Measurements from ENCODE around the gene CRIM1. TPM values are rescaled to one million over a fixed set of nuclear protein-coding genes. Genes with fewer than 3 reads are reported as not detected.
"Not testable (repeated sequence)": the region's sequence is repeated elsewhere in the genome, so short reads cannot be mapped to it uniquely, and the experiment has no call there.

CRIM1 gene
- total and polyA plus RNA-seq, 12 donors = 14.1 to 83.6 (median 54.8) TPM

GRCh38 chr2:36360834-36361233, 5.3 kb downstream of the CRIM1 start:
- ATAC-seq (no peak), DNase-seq (no peak)
- H3K36me3 ChIP-seq = no peaks in the 10 kb centered on the region
- WGBS, 2 donors = 31 to 69% methylated on average over 1 of the region's 1 CpG
- intact Hi-C loops (cut with DNase I) = no loop called here
- H3K27ac ChIP-seq = peak overlapping the region in 2 of 10 donors; percentile 23 to 43
- H3K9me3 ChIP-seq = no peaks in the 10 kb centered on the region
- peaks cover 8 to 80% (median 56%) of the 10 kb centered on the region in 9 donors for H3K4me1 ChIP-seq
- H3K27me3 ChIP-seq = peaks cover 0 to 20% (median 0%) of the 10 kb centered on the region in 7 donors
- TF ChIP-seq CTCF (IDR thresholded peaks at IDR 0.05) = no peak
- H3K4me3 ChIP-seq = no peak overlapping the region

DNA sequence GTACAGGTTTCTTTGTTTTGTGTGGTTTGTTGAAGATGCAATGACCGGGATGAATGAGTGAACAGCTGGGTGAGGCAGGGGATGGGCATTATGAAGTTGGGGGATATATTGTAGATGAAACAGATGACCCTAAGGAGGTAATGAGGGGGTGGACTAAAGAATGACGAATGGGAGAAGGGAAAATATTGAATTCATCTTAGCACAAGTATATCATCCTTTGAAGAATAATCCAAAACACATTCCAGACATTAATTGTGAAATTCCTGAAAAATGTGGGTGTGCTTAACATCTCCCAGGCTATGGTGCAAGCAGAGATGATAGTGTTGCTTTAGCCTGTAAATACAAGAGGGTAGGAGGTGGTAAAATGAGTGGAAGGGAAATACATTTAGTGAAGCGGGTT, 5.8 kb downstream of the CRIM1 start:
- Histone ChIP-seq H3K27ac (peak overlapping the region in 2 of 10 donors; percentile 23 to 43), H3K4me1 (peaks cover 8 to 86% (median 54%) of the 10 kb centered on the region in 9 donors), H3K36me3 (no peaks in the 10 kb centered on the region), H3K9me3 (no peaks in the 10 kb centered on the region), H3K27me3 (peaks cover 0 to 16% (median 0%) of the 10 kb centered on the region in 7 donors), H3K4me3 (no peak overlapping the region)
- ATAC-seq = no peak
- intact Hi-C loops (cut with DNase I) = no loop called here
- DNase-seq = no peak
- WGBS, 2 donors = 89 to 92% methylated on average over 3 of the region's 3 CpGs
- no peak for TF ChIP-seq CTCF (IDR thresholded peaks at IDR 0.05)

- Histone ChIP-seq H3K36me3 (no peaks in the 10 kb centered on the region), H3K9me3 (no peaks in the 10 kb centered on the region), H3K27me3 (peaks cover 0 to 7% (median 0%) of the 10 kb centered on the region in 7 donors), H3K27ac (no peak overlapping the region), H3K4me1 (peaks cover 8 to 94% (median 60%) of the 10 kb centered on the region in 9 donors), H3K4me3 (no peak overlapping the region)
- intact Hi-C loops (cut with DNase I) = no loop called here
- DNase-seq = no peak
- TF ChIP-seq CTCF (IDR thresholded peaks at IDR 0.05) = no peak
- WGBS, 2 donors = 74 to 82% methylated on average over 3 of the region's 3 CpGs
- no peak for ATAC-seq
These were observed 6.7 kb downstream of the CRIM1 start for GRCh38 chr2:36362291-36362690.

DNA sequence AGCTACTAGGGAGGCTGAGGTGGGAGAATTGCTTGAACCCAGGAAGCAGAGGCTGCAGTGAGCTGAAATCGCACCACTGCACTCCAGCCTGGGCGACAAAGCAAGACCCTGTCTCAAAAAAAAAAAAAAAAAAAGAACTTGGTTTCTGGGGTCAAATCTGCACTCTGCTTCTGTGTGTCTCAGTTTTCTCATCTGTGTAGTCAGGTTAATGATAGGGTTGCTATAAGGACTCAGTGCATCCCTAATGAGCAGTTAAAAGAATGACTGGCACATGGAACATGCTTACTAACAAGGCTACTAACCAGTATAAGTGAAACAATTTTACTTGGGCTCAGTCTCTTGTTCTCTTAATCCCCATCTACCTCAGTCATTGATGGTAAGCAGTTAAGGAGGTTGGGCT, 7.5 kb downstream of the CRIM1 start:
- H3K27ac ChIP-seq, H3K4me3 ChIP-seq: not testable (repeated sequence)

GRCh38 chr2:36366491-36367120, 11.0 kb downstream of the CRIM1 start:
- peaks cover 9 to 100% (median 76%) of the 10 kb centered on the region in 9 donors for H3K4me1 ChIP-seq
- DNase-seq = no peak
- no peaks in the 10 kb centered on the region for H3K36me3 ChIP-seq
- no peaks in the 10 kb centered on the region for H3K9me3 ChIP-seq
- peak overlapping the region in 2 of 10 donors; percentile 8 to 73 for H3K27ac ChIP-seq
- TF ChIP-seq CTCF (IDR thresholded peaks at IDR 0.05) = no peak
- no peak overlapping the region for H3K4me3 ChIP-seq
- 53 to 61% methylated on average over 3 of the region's 3 CpGs for WGBS, 2 donors
- H3K27me3 ChIP-seq = no peaks in the 10 kb centered on the region
- no peak for ATAC-seq
- intact Hi-C loops (cut with DNase I) = loop anchor here in 1 of 10 donors (5.0 kb wide), 1 partner anchor 41 kb away; no protein-coding TSS in a partner anchor

More for the DNA sequence above, 7.5 kb downstream of the CRIM1 start:
- H3K9me3 ChIP-seq; H3K36me3 ChIP-seq; intact Hi-C loops (cut with DNase I); ATAC-seq; DNase-seq; H3K27me3 ChIP-seq: not testable (repeated sequence)
- WGBS, 2 donors = 92 to 100% methylated on average over 2 of the region's 2 CpGs
- peaks cover 8 to 100% (median 67%) of the 10 kb centered on the region in 9 donors for H3K4me1 ChIP-seq
